Hematopoietic multipotent progenitor cell (in vitro differentiated cells): Measurements from ENCODE around the gene VMP1. TPM values are rescaled to one million over a fixed set of nuclear protein-coding genes. Genes with fewer than 3 reads are reported as not detected.
"Not testable (repeated sequence)": the region's sequence is repeated elsewhere in the genome, so short reads cannot be mapped to it uniquely, and the experiment has no call there.

Source experiments
- DNase-seq, 3 donors: peaks; one replicate each; pipeline ENCODE4 v3.0.0-alpha.2; 2011 to 2015; ENCODE audit warnings: low read depth in 2 of 3, low spot score in 2 of 3
- total RNA-seq: library from RNA; depleted of rRNA; stranded (reverse); fragments of >200 nt; gene quantifications from one replicate; pipeline ENCODE4 v1.2.3, GENCODE V29; 2012

The VMP1 gene
- total RNA-seq, 1 donor, result 120 TPM

- DNase-seq, result no peak
These were observed 68.4 kb downstream of the VMP1 start for GRCh38 chr17:59775786-59776350.

- no peak for DNase-seq
These were observed 69.1 kb downstream of the VMP1 start for GRCh38 chr17:59776577-59776976.

GRCh38 chr17:59777033-59777432 is 69.6 kb downstream of the VMP1 start:
- DNase-seq, result no peak

- DNase-seq, result no peak
These were observed 71.5 kb downstream of the VMP1 start for GRCh38 chr17:59778996-59779395.

GRCh38 chr17:59779521-59779920 is 72.1 kb downstream of the VMP1 start:
- no peak for DNase-seq

GRCh38 chr17:59780548-59780947 is 73.1 kb downstream of the VMP1 start:
- DNase-seq, result not testable (repeated sequence)

- peak in 2 of 3 donors; percentile 14 to 23 for DNase-seq
These were observed 76.0 kb downstream of the VMP1 start for GRCh38 chr17:59783221-59784047.

GRCh38 chr17:59785091-59785799 is 77.8 kb downstream of the VMP1 start:
- no peak for DNase-seq

GRCh38 chr17:59786213-59786535 is 78.7 kb downstream of the VMP1 start:
- no peak for DNase-seq

GRCh38 chr17:59786536-59787319 is 79.3 kb downstream of the VMP1 start:
- peak; percentile 69 to 98 (median 96) for DNase-seq

GRCh38 chr17:59789849-59790248 is 82.4 kb downstream of the VMP1 start:
- not testable (repeated sequence) for DNase-seq

- not testable (repeated sequence) for DNase-seq
These were observed 83.0 kb downstream of the VMP1 start for GRCh38 chr17:59790418-59790817.

- no peak for DNase-seq
These were observed 83.5 kb downstream of the VMP1 start for GRCh38 chr17:59790910-59791309.

- no peak for DNase-seq
These were observed 84.4 kb downstream of the VMP1 start for GRCh38 chr17:59791603-59792457.

- not testable (repeated sequence) for DNase-seq
These were observed 85.0 kb downstream of the VMP1 start for GRCh38 chr17:59792458-59792823.

- peak in 1 of 3 donors; percentile 31 for DNase-seq
These were observed 85.8 kb downstream of the VMP1 start for GRCh38 chr17:59793205-59793604.

- DNase-seq, result no peak
These were observed 88.7 kb downstream of the VMP1 start for GRCh38 chr17:59796138-59796537.

- DNase-seq, result no peak
These were observed 89.3 kb downstream of the VMP1 start for GRCh38 chr17:59796785-59797205.

- DNase-seq, result no peak
These were observed 90.7 kb downstream of the VMP1 start for GRCh38 chr17:59798111-59798510.

- DNase-seq, result no peak
These were observed 93.1 kb downstream of the VMP1 start for GRCh38 chr17:59800530-59800942.
